PC-9 (cell line): Measurements from ENCODE around the gene PROZ.

Source experiments
- EZH2 ChIP-seq: fragments of 200-600 bp; sonication (generic); IDR thresholded peaks from 2 replicates; pipeline ENCODE4 v1.8.0; 2017; ENCODE audit warnings: antibody characterized with exemption, low read depth
- TF ChIP-seq, protein P1 (sequence below): fragments of 200-600 bp; sonication (generic); conservative IDR thresholded peaks from 2 replicates; pipeline ENCODE4 v1.6.1; 2017; ENCODE audit warnings: mixed run types, antibody characterized with exemption, mild to moderate bottlenecking, moderate library complexity

- TF ChIP-seq, protein P1, sequence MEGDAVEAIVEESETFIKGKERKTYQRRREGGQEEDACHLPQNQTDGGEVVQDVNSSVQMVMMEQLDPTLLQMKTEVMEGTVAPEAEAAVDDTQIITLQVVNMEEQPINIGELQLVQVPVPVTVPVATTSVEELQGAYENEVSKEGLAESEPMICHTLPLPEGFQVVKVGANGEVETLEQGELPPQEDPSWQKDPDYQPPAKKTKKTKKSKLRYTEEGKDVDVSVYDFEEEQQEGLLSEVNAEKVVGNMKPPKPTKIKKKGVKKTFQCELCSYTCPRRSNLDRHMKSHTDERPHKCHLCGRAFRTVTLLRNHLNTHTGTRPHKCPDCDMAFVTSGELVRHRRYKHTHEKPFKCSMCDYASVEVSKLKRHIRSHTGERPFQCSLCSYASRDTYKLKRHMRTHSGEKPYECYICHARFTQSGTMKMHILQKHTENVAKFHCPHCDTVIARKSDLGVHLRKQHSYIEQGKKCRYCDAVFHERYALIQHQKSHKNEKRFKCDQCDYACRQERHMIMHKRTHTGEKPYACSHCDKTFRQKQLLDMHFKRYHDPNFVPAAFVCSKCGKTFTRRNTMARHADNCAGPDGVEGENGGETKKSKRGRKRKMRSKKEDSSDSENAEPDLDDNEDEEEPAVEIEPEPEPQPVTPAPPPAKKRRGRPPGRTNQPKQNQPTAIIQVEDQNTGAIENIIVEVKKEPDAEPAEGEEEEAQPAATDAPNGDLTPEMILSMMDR, result no peak
- TF ChIP-seq EZH2, result no peak
Observed at GRCh38 chr13:113157929-113158747, at the start of gene PROZ.
